ENCODE data around the gene SP110. TPM values are rescaled to one million over a fixed set of nuclear protein-coding genes. Genes with fewer than 3 reads are reported as not detected.

SP110 gene
- total and polyA plus RNA-seq, 2 of the 8 experiments (the other 6 are each of a cell fraction or from before 2014, with no cell fraction given), result 3.1 to 7.1 TPM

- TF ChIP-seq POU5F1 (IDR thresholded peaks at IDR 0.05; ENCODE audit: low read depth, low read length), result no peak
Observed at GRCh38 chr2:230129343-230129742, 90.4 kb downstream of the SP110 start (continued).
